Lower leg skin (tissue), 4 donors: ENCODE data around the gene SLC22A4. TPM values are rescaled to one million over a fixed set of nuclear protein-coding genes. Genes with fewer than 3 reads are reported as not detected.

Experiments used
- DNase-seq, 2 donors: peaks; one replicate each; pipeline ENCODE4 v3.0.0-alpha.2; 2019; ENCODE audit warnings: low spot score in 2 of 2
- H3K4me3 ChIP-seq: fragments of 200-600 bp; sonication (generic); 2 replicates; pipeline ENCODE4 v1.5.1; 2017; ENCODE audit warnings: mild to moderate bottlenecking, low read depth; ENCODE audit not compliant: poor library complexity, severe bottlenecking
- CTCF ChIP-seq, 3 donors: fragments of 450-650 bp; IDR thresholded peaks; one replicate each; pipeline ENCODE4 v1.5.1; 2016; ENCODE audit warnings: antibody characterized with exemption in 3 of 3, mild to moderate bottlenecking in 3 of 3, moderate library complexity in 2 of 3
- POLR2A ChIP-seq, 2 donors: fragments of 450-650 bp; IDR thresholded peaks; one replicate each; pipeline ENCODE4 v1.6.1; 2016 to 2017; ENCODE audit warnings: antibody characterized with exemption in 2 of 2, mild to moderate bottlenecking in 1 of 2, moderate library complexity in 1 of 2
- WGBS, 2 donors: methylation state at CpG; one replicate each; pipeline ENCODE4 v1.1.5; 2018; 5-methylcytosine and 5-hydroxymethylcytosine counted together
- intact Hi-C: fragments of 100-400 bp; cut with DNase I; formaldehyde crosslinking; loops from one replicate; pipeline ENCODE4 v1.15.0; 2023; ENCODE audit warnings: low total_unique reads
- total RNA-seq, 4 donors: library from RNA; depleted of rRNA; stranded (reverse); fragments of >200 nt; gene quantifications; one replicate each; pipeline ENCODE4 v1.1.0, GENCODE V29; 2016

The SLC22A4 gene
- total RNA-seq, 4 donors from 2014 or later = 0.27 to 1.8 (median 1.8) TPM

GRCh38 chr5:132372127-132372526 is 77.9 kb downstream of the SLC22A4 start:
- TF ChIP-seq CTCF (IDR thresholded peaks at IDR 0.05) (no peak), POLR2A (IDR thresholded peaks at IDR 0.05) (no peak)
- intact Hi-C loops = no loop called here
- no peak overlapping the region for H3K4me3 ChIP-seq
- WGBS, 2 donors = 63 to 83% methylated on average over 2 of the region's 2 CpGs
- peak in 1 of 2 donors; percentile 68 for DNase-seq

- DNase-seq = peak in 1 of 2 donors; percentile 53
- no peak overlapping the region for H3K4me3 ChIP-seq
- TF ChIP-seq POLR2A (IDR thresholded peaks at IDR 0.05) (no peak), CTCF (IDR thresholded peaks at IDR 0.05) (no peak)
- intact Hi-C loops = no loop called here
Measured at GRCh38 chr5:132372542-132372941, 78.3 kb downstream of the SLC22A4 start.

GRCh38 chr5:132375957-132376356 is 81.8 kb downstream of the SLC22A4 start:
- DNase-seq = peak in 1 of 2 donors; percentile 67
- TF ChIP-seq POLR2A (IDR thresholded peaks at IDR 0.05) = no peak
- WGBS, 2 donors = 94 to 97% methylated on average over 3 of the region's 3 CpGs
- intact Hi-C loops = no loop called here
- no peak overlapping the region for H3K4me3 ChIP-seq

- TF ChIP-seq CTCF (IDR thresholded peaks at IDR 0.05) = no peak
- TF ChIP-seq POLR2A (IDR thresholded peaks at IDR 0.05) = no peak
- 61 to 63% methylated on average over 16 of the region's 16 CpGs for WGBS, 2 donors
- peak in 1 of 2 donors; percentile 82 for DNase-seq
- intact Hi-C loops = no loop called here
- H3K4me3 ChIP-seq = no peak overlapping the region
Measured at GRCh38 chr5:132376694-132377641, 82.8 kb downstream of the SLC22A4 start.

GRCh38 chr5:132377738-132378137 is 83.5 kb downstream of the SLC22A4 start:
- intact Hi-C loops = no loop called here
- TF ChIP-seq POLR2A (IDR thresholded peaks at IDR 0.05) (no peak), CTCF (IDR thresholded peaks at IDR 0.05) (no peak)
- WGBS, 2 donors = 79 to 81% methylated on average over 7 of the region's 7 CpGs

GRCh38 chr5:132378580-132378979 is 84.4 kb downstream of the SLC22A4 start:
- intact Hi-C loops = no loop called here
- TF ChIP-seq POLR2A (IDR thresholded peaks at IDR 0.05) (no peak), CTCF (IDR thresholded peaks at IDR 0.05) (no peak)
- peak in 1 of 2 donors; percentile 40 for DNase-seq
- H3K4me3 ChIP-seq = no peak overlapping the region
- 55 to 65% methylated on average over 3 of the region's 3 CpGs for WGBS, 2 donors

More at GRCh38 chr5:132377738-132378137, 83.5 kb downstream of the SLC22A4 start:
- H3K4me3 ChIP-seq = no peak overlapping the region
- DNase-seq = peak in 1 of 2 donors; percentile 58
